Measurements from ENCODE around the gene ASTL. TPM values are rescaled to one million over a fixed set of nuclear protein-coding genes. Genes with fewer than 3 reads are reported as not detected.

Gene ASTL
- total RNA-seq, 2 experiments from 2014 or later = 0.22 TPM; not detected in 1

- H3K4me1 Mint-ChIP-seq = peaks cover 21% of the 10 kb centered on the region
- H3K9me3 Mint-ChIP-seq = no peaks in the 10 kb centered on the region
- no peak for DNase-seq
Observed at GRCh38 chr2:96131152-96131812, 7.0 kb downstream of the ASTL start.

DNA sequence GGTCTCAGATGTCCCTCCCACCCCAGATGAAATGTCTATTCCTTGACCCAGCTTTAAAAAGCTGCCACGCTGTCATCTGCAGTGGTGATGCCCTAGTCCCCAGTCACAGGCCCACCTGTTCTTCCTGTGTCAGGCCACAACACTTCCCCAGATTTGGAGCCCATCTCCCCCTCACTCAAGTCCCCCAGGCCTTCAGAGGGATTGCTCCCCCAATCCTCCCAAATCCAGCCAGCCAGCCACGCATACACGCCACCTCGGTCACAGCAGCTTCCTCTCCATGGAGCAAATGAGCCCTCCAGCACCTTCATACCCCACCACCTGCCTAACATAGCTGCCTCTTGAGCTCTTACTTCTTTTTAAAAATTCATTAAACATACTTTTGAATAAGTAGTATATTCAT is 7.8 kb downstream of the ASTL start:
- Mint-ChIP-seq H3K9me3 (no peaks in the 10 kb centered on the region), H3K27ac (peak overlapping the region; percentile 38), H3K27me3 (no peaks in the 10 kb centered on the region), H3K36me3 (ENCODE audit: low read depth) (no peaks in the 10 kb centered on the region), H3K4me3 (no peak overlapping the region), H3K4me1 (peaks cover 21% of the 10 kb centered on the region)
- DNase-seq = no peak
- CTCF ChIA-PET = interaction anchor here (1.1 to 1.6 kb wide), 3 partner anchors 14 to 108 kb away, joined by 3 to 9 read pairs (median 6); partner anchors contain the start of gene ADRA2B
- POLR2A ChIA-PET = no interaction called here

More at GRCh38 chr2:96131152-96131812, 7.0 kb downstream of the ASTL start:
- H3K4me3 Mint-ChIP-seq = no peak overlapping the region
- ChIA-PET CTCF (interaction anchor here (1.4 to 1.6 kb wide), 2 partner anchors 14 to 43 kb away, joined by 6 to 9 read pairs; partner anchors contain the start of gene ADRA2B), POLR2A (no interaction called here)
- H3K36me3 Mint-ChIP-seq (ENCODE audit: low read depth) = no peaks in the 10 kb centered on the region
- H3K27me3 Mint-ChIP-seq = no peaks in the 10 kb centered on the region
- H3K27ac Mint-ChIP-seq = peak overlapping the region; percentile 47

DNA sequence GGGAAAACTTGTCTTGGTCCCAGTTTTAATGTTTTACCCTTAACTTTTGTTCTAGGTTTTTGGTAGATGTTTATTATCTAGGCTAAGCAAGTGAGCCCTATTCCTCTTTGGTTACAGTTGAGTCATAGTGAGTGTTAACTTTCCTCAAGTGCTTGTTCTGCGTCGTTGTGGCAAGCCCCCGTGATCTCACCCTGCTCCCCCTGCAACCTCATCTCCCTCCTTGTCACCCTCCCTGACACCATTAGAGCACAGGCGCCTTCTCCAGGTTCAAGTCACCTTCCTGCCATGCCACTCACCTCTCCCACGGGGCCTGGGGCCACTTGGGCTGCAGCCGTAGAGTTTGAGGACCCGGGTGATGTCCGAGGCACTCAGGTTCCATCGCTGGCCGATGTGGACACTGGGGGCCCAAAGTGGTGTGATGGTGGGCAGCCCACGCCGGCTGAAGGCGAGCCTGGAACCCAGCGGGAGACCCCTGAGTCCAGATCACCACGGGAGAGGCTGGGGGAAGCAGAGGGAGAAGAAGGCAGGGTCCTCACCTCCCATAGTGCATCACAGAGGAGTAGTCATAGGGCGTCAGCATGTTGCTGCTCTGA is 8.7 kb downstream of the ASTL start:
- POLR2A ChIA-PET = no interaction called here
- H3K27me3 Mint-ChIP-seq = no peaks in the 10 kb centered on the region
- no peak overlapping the region for H3K27ac Mint-ChIP-seq
- CTCF ChIA-PET = interaction anchor here (1.1 to 1.4 kb wide), 2 partner anchors 13 to 107 kb away, joined by 3 to 6 read pairs; partner anchors contain the start of gene ADRA2B
- H3K4me1 Mint-ChIP-seq = peaks cover 21% of the 10 kb centered on the region
- H3K9me3 Mint-ChIP-seq = no peaks in the 10 kb centered on the region
- no peaks in the 10 kb centered on the region for H3K36me3 Mint-ChIP-seq (ENCODE audit: low read depth)
- H3K4me3 Mint-ChIP-seq = no peak overlapping the region
- DNase-seq = no peak

DNA sequence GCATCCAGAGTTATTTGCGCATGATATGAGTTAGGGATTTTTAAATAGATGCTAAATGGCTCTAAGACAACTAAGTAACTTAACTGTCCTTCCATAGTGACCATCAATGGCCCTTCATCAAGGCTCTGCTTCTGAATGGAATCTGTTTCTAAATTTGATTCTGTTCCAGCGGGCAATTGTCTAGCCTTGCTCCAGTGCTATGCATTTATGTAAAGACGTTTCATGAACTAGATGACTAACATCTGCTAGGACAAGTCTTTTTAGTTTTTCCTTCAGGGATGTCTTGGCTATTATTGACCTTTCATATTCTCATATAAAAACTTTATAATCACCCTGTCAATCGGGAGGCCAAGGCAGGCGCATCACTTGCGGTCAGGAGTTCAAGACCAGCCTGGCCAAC is 9.8 kb downstream of the ASTL start:
- POLR2A ChIA-PET = no interaction called here
- Mint-ChIP-seq H3K9me3 (no peaks in the 10 kb centered on the region), H3K4me1 (peaks cover 21% of the 10 kb centered on the region), H3K36me3 (ENCODE audit: low read depth) (no peaks in the 10 kb centered on the region), H3K27ac (no peak overlapping the region), H3K27me3 (no peaks in the 10 kb centered on the region), H3K4me3 (no peak overlapping the region)
- DNase-seq = no peak
- CTCF ChIA-PET = interaction anchor here (1.2 kb wide), 1 partner anchor 46 kb away, joined by 3 read pairs; no protein-coding TSS in a partner anchor

- Mint-ChIP-seq H3K4me1 (peaks cover 3% of the 10 kb centered on the region), H3K27me3 (peaks cover 23% of the 10 kb centered on the region), H3K9me3 (no peaks in the 10 kb centered on the region), H3K4me3 (no peak overlapping the region), H3K27ac (no peak overlapping the region), H3K36me3 (ENCODE audit: low read depth) (no peaks in the 10 kb centered on the region)
- ChIA-PET CTCF (no interaction called here), POLR2A (no interaction called here)
- DNase-seq = no peak
Observed at GRCh38 chr2:96124406-96125265, 13.7 kb downstream of the ASTL start.

- H3K36me3 Mint-ChIP-seq (ENCODE audit: low read depth) = no peaks in the 10 kb centered on the region
- no peaks in the 10 kb centered on the region for H3K9me3 Mint-ChIP-seq
- no peak overlapping the region for H3K4me3 Mint-ChIP-seq
- peaks cover 3% of the 10 kb centered on the region for H3K4me1 Mint-ChIP-seq
- DNase-seq = no peak
- ChIA-PET CTCF (interaction anchor here (0.7 to 1.0 kb wide), 2 partner anchors 23 to 66 kb away, joined by 3 read pairs; no protein-coding TSS in a partner anchor), POLR2A (no interaction called here)
- H3K27me3 Mint-ChIP-seq = peaks cover 28% of the 10 kb centered on the region
- no peak overlapping the region for H3K27ac Mint-ChIP-seq
Observed at GRCh38 chr2:96123936-96124335, 14.4 kb downstream of the ASTL start.

- Mint-ChIP-seq H3K4me1 (peaks cover 2% of the 10 kb centered on the region), H3K36me3 (ENCODE audit: low read depth) (no peaks in the 10 kb centered on the region), H3K9me3 (no peaks in the 10 kb centered on the region), H3K27ac (no peak overlapping the region), H3K4me3 (no peak overlapping the region), H3K27me3 (peaks cover 31% of the 10 kb centered on the region)
- no peak for DNase-seq
- CTCF ChIA-PET = interaction anchor here (0.7 to 1.4 kb wide), 4 partner anchors 16 to 67 kb away, joined by 3 to 7 read pairs (median 3); partner anchors contain the start of gene ASTL
- POLR2A ChIA-PET = no interaction called here
Observed at GRCh38 chr2:96123290-96123689, 15.0 kb downstream of the ASTL start.

- ChIA-PET POLR2A (no interaction called here), CTCF (interaction anchor here (1.4 kb wide), 1 partner anchor 16 kb away, joined by 7 read pairs; the partner anchor contains the start of gene ASTL)
- Mint-ChIP-seq H3K4me3 (no peak overlapping the region), H3K36me3 (ENCODE audit: low read depth) (no peaks in the 10 kb centered on the region), H3K4me1 (peaks cover 8% of the 10 kb centered on the region), H3K27me3 (peaks cover 31% of the 10 kb centered on the region), H3K9me3 (no peaks in the 10 kb centered on the region), H3K27ac (no peak overlapping the region)
- no peak for DNase-seq
Observed at GRCh38 chr2:96122391-96122790, 15.9 kb downstream of the ASTL start.

DNA sequence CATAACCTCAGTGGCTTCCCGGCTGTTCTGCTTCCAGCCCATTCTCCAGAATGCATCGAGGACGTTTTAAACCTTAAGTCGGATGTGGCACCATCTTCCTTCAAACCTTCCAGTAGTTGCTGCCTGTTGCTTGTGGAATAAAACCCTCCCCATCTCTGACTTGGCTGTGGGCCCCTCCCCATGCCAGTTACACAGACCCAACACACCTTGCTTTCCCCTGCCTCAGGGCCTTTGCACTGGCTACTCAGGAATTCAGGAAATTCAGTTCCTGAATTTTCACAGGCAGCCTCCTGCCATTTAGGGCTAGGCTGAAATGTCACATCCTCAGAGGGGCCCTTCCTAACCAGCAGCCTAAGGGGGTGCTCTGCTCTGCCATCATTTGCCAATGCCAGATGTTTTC is 16.9 kb downstream of the ASTL start:
- no peak for DNase-seq
- no peaks in the 10 kb centered on the region for H3K9me3 Mint-ChIP-seq
- H3K4me3 Mint-ChIP-seq = no peak overlapping the region
- H3K27me3 Mint-ChIP-seq = peaks cover 31% of the 10 kb centered on the region
- H3K4me1 Mint-ChIP-seq = peaks cover 10% of the 10 kb centered on the region
- no peaks in the 10 kb centered on the region for H3K36me3 Mint-ChIP-seq (ENCODE audit: low read depth)
- ChIA-PET POLR2A (no interaction called here), CTCF (interaction anchor here (0.6 kb wide), 1 partner anchor 149 kb away, joined by 3 read pairs; no protein-coding TSS in a partner anchor)
- H3K27ac Mint-ChIP-seq = no peak overlapping the region

DNA sequence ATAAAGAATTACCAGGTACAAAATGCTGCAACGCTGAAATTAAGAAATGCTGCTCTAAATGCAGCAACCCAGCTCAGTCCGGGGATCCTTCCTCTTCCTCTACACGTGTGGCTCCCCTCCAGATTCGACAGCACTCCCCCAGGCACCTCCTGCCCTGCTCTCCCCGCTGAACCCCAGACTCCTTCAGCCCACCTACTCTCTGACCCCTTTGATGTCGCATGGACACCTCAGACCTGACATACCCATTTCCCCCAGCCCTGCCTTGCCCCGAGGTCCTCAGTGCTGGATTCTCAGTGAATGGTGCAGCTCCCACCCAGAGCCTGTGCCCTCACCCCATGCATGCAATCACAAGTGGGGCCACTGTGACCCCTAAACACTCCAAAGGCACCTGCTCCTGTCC is 17.3 kb downstream of the ASTL start:
- Mint-ChIP-seq H3K9me3 (no peaks in the 10 kb centered on the region), H3K27ac (no peak overlapping the region), H3K4me3 (no peak overlapping the region), H3K4me1 (peaks cover 10% of the 10 kb centered on the region), H3K36me3 (ENCODE audit: low read depth) (no peaks in the 10 kb centered on the region), H3K27me3 (peaks cover 31% of the 10 kb centered on the region)
- POLR2A ChIA-PET = no interaction called here
- CTCF ChIA-PET = interaction anchor here (0.6 kb wide), 1 partner anchor 150 kb away, joined by 3 read pairs; no protein-coding TSS in a partner anchor
- DNase-seq = no peak

- Mint-ChIP-seq H3K4me1 (peaks cover 17% of the 10 kb centered on the region), H3K27ac (peak overlapping the region; percentile 20), H3K27me3 (peaks cover 38% of the 10 kb centered on the region), H3K9me3 (no peaks in the 10 kb centered on the region), H3K4me3 (no peak overlapping the region), H3K36me3 (ENCODE audit: low read depth) (no peaks in the 10 kb centered on the region)
- CTCF ChIA-PET = interaction anchor here (1.5 kb wide), 1 partner anchor 127 kb away, joined by 3 read pairs; no protein-coding TSS in a partner anchor
- DNase-seq = no peak
- POLR2A ChIA-PET = no interaction called here
Observed at GRCh38 chr2:96120091-96120720, 18.1 kb downstream of the ASTL start.

DNA sequence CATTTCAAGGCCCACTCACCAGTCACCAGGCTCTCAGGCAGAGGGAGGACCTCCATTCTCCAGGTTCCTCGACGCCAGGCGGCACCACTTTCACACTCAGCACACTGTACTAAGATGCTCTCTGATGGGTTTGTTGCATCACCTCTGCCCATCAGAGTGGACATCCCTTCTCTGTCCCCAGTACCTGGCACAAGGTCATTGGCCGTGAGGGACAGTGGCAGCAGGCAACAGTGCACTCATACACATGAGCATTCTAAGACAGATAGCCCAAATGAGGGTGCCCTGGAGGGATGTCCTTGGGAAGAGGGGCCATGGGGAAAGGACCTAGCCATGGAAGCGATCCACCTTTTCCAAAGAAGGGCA is 18.9 kb downstream of the ASTL start:
- DNase-seq = no peak
- no peaks in the 10 kb centered on the region for H3K9me3 Mint-ChIP-seq
- ChIA-PET POLR2A (no interaction called here), CTCF (interaction anchor here (1.5 to 3.6 kb wide), 3 partner anchors 19 to 127 kb away, joined by 3 to 26 read pairs (median 7); partner anchors contain the start of gene ASTL)
- no peaks in the 10 kb centered on the region for H3K36me3 Mint-ChIP-seq (ENCODE audit: low read depth)
- peaks cover 17% of the 10 kb centered on the region for H3K4me1 Mint-ChIP-seq
- H3K27me3 Mint-ChIP-seq = peaks cover 40% of the 10 kb centered on the region
- H3K4me3 Mint-ChIP-seq = no peak overlapping the region
- H3K27ac Mint-ChIP-seq = no peak overlapping the region
